Measurements from ENCODE around the gene ASTL. TPM values are rescaled to one million over a fixed set of nuclear protein-coding genes. Genes with fewer than 3 reads are reported as not detected.
A peak's percentile ranks its signal among the peaks of the same experiment; 100 is the strongest.

Gene ASTL
- polyA plus RNA-seq, 3 donors: 0.71 TPM; not detected in 2

DNA sequence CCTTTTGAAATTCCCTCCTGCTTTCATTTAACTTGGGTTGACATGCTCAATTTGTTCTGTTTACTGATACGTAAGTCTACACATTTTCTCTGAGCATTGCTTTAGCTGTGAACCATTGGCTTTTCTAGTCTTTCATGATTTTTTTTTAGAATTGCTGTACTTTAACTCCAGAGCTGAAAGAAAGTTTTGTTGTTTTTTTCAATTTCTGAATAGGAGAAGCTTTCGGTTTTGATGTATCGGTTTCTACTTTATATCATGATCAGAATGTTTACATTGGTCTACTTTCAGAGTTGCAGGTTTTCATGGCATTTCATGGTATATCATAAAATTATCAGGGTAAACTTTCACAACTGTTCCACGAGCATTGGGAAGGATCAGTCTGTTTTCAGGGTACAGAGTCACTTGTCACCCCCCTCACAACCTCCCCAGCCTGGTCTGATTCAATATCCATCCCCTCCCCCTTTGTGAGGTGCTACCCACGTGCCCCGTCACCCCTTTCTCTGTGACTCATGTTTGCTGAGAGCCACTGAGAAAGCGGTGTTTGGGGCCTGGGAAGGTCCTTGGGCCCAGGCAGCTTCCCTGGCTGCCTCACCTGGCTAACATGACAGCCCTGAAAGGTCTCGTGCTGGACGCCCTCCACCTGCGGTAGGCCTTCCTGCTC, 7.0 kb downstream of the ASTL start:
- H3K9ac ChIP-seq (ENCODE audit: insufficient read depth, low read length, poor library complexity, severe bottlenecking): no peak overlapping the region
- no peak for DNase-seq
- H3K4me3 Mint-ChIP-seq: no peak overlapping the region
- H2AFZ ChIP-seq (ENCODE audit: insufficient read depth, low read depth, low read length, poor library complexity, severe bottlenecking): no peak overlapping the region
- no peak overlapping the region for H3K4me2 ChIP-seq (replicated peaks; ENCODE audit: extremely low read depth, low read length, poor library complexity, severe bottlenecking)
- no peaks in the 10 kb centered on the region for H3K4me1 Mint-ChIP-seq
- H3K4me3 ChIP-seq (replicated peaks in 1 of 3; ENCODE audit: low read depth in 2 of 3, low read length in 3 of 3): no peak overlapping the region
- WGBS (ENCODE audit: insufficient coverage): 88% methylated on average over 7 of the region's 10 CpGs
- H3K9me3 Mint-ChIP-seq: peaks cover 0 to 2% (median 0%) of the 10 kb centered on the region in 7 donors
- peaks cover under 1 to 7% (median 7%) of the 10 kb centered on the region in 3 donors for H3K27me3 Mint-ChIP-seq (ENCODE audit: low read depth in 3 of 3)
- no peaks in the 10 kb centered on the region for H3K27me3 ChIP-seq (ENCODE audit: control insufficient read depth in 2 of 2, insufficient read depth in 2 of 2, low read length in 2 of 2)
- no peaks in the 10 kb centered on the region for H3K9me3 ChIP-seq (replicated peaks in 1 of 2; ENCODE audit: control insufficient read depth in 1 of 2, insufficient read depth in 1 of 2, low read length in 2 of 2)
- H3K36me3 ChIP-seq (replicated peaks in 1 of 2; ENCODE audit: control insufficient read depth in 1 of 2, insufficient read depth in 2 of 2, low read length in 2 of 2): no peaks in the 10 kb centered on the region
- intact Hi-C loops (cut with micrococcal nuclease): no loop called here
- no peak overlapping the region for H3K27ac Mint-ChIP-seq
- H4K20me1 ChIP-seq (ENCODE audit: insufficient read depth, low read length): no peaks in the 10 kb centered on the region
- H3K4me1 ChIP-seq (ENCODE audit: control insufficient read depth in 1 of 2, insufficient read depth in 2 of 2, low read length in 2 of 2): no peaks in the 10 kb centered on the region
- no peaks in the 10 kb centered on the region for H3K36me3 Mint-ChIP-seq
- TF ChIP-seq, protein P1, sequence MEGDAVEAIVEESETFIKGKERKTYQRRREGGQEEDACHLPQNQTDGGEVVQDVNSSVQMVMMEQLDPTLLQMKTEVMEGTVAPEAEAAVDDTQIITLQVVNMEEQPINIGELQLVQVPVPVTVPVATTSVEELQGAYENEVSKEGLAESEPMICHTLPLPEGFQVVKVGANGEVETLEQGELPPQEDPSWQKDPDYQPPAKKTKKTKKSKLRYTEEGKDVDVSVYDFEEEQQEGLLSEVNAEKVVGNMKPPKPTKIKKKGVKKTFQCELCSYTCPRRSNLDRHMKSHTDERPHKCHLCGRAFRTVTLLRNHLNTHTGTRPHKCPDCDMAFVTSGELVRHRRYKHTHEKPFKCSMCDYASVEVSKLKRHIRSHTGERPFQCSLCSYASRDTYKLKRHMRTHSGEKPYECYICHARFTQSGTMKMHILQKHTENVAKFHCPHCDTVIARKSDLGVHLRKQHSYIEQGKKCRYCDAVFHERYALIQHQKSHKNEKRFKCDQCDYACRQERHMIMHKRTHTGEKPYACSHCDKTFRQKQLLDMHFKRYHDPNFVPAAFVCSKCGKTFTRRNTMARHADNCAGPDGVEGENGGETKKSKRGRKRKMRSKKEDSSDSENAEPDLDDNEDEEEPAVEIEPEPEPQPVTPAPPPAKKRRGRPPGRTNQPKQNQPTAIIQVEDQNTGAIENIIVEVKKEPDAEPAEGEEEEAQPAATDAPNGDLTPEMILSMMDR (IDR thresholded peaks at IDR 0.05): no peak
- H3K79me2 ChIP-seq (ENCODE audit: insufficient read depth, low read length): no peaks in the 10 kb centered on the region
- no peak overlapping the region for H3K27ac ChIP-seq (ENCODE audit: low read depth in 1 of 2, low read length in 2 of 2)

DNA sequence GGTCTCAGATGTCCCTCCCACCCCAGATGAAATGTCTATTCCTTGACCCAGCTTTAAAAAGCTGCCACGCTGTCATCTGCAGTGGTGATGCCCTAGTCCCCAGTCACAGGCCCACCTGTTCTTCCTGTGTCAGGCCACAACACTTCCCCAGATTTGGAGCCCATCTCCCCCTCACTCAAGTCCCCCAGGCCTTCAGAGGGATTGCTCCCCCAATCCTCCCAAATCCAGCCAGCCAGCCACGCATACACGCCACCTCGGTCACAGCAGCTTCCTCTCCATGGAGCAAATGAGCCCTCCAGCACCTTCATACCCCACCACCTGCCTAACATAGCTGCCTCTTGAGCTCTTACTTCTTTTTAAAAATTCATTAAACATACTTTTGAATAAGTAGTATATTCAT, 7.8 kb downstream of the ASTL start:
- H3K4me1 Mint-ChIP-seq: no peaks in the 10 kb centered on the region
- Histone ChIP-seq H2AFZ (ENCODE audit: insufficient read depth, low read depth, low read length, poor library complexity, severe bottlenecking) (no peak overlapping the region), H3K27me3 (ENCODE audit: control insufficient read depth in 2 of 2, insufficient read depth in 2 of 2, low read length in 2 of 2) (no peaks in the 10 kb centered on the region), H3K79me2 (ENCODE audit: insufficient read depth, low read length) (no peaks in the 10 kb centered on the region), H3K36me3 (replicated peaks in 1 of 2; ENCODE audit: control insufficient read depth in 1 of 2, insufficient read depth in 2 of 2, low read length in 2 of 2) (no peaks in the 10 kb centered on the region), H3K4me3 (replicated peaks in 1 of 3; ENCODE audit: low read depth in 2 of 3, low read length in 3 of 3) (no peak overlapping the region), H3K27ac (ENCODE audit: low read depth in 1 of 2, low read length in 2 of 2) (no peak overlapping the region), H3K9ac (ENCODE audit: insufficient read depth, low read length, poor library complexity, severe bottlenecking) (no peak overlapping the region), H4K20me1 (ENCODE audit: insufficient read depth, low read length) (no peaks in the 10 kb centered on the region), H3K4me2 (replicated peaks; ENCODE audit: extremely low read depth, low read length, poor library complexity, severe bottlenecking) (no peak overlapping the region), H3K4me1 (ENCODE audit: control insufficient read depth in 1 of 2, insufficient read depth in 2 of 2, low read length in 2 of 2) (no peaks in the 10 kb centered on the region), H3K9me3 (replicated peaks in 1 of 2; ENCODE audit: control insufficient read depth in 1 of 2, insufficient read depth in 1 of 2, low read length in 2 of 2) (no peaks in the 10 kb centered on the region)
- peak overlapping the region in 2 of 7 donors; percentile 26 to 70 for H3K27ac Mint-ChIP-seq
- H3K36me3 Mint-ChIP-seq: no peaks in the 10 kb centered on the region
- intact Hi-C loops (cut with micrococcal nuclease): no loop called here
- no peak for DNase-seq
- peaks cover 0 to 7% (median 5%) of the 10 kb centered on the region in 3 donors for H3K27me3 Mint-ChIP-seq (ENCODE audit: low read depth in 3 of 3)
- no peak overlapping the region for H3K4me3 Mint-ChIP-seq
- TF ChIP-seq, protein P1 (IDR thresholded peaks at IDR 0.05): no peak
- H3K9me3 Mint-ChIP-seq: peaks cover 0 to 2% (median 0%) of the 10 kb centered on the region in 7 donors
- WGBS (ENCODE audit: insufficient coverage): 86% methylated on average over 1 of the region's 4 CpGs
